AML-193 (cell line): Measurements from ENCODE around the gene SSBP4.
"Not testable (repeated sequence)": the region's sequence is repeated elsewhere in the genome, so short reads cannot be mapped to it uniquely, and the experiment has no call there.

Source experiments
- DNase-seq, 2 experiments: peaks; one replicate each; lab custom pipeline; 2025; lab: John Stamatoyannopoulos, UW

The SSBP4 gene

GRCh38 chr19:18393836-18394235 is 25.4 kb upstream of the SSBP4 start:
- no peak for DNase-seq

- DNase-seq, result no peak
Measured at GRCh38 chr19:18396471-18397241, 22.5 kb upstream of the SSBP4 start.

- DNase-seq, result peak; percentile 69 to 79
Measured at GRCh38 chr19:18397242-18398202, 21.7 kb upstream of the SSBP4 start, which contains the start of gene LRRC25. LRRC25 (minus strand) TSS chr19:18397622; CDS start chr19:18396963, 659 bp downstream.

GRCh38 chr19:18399008-18399407 is 20.2 kb upstream of the SSBP4 start:
- no peak for DNase-seq

DNA sequence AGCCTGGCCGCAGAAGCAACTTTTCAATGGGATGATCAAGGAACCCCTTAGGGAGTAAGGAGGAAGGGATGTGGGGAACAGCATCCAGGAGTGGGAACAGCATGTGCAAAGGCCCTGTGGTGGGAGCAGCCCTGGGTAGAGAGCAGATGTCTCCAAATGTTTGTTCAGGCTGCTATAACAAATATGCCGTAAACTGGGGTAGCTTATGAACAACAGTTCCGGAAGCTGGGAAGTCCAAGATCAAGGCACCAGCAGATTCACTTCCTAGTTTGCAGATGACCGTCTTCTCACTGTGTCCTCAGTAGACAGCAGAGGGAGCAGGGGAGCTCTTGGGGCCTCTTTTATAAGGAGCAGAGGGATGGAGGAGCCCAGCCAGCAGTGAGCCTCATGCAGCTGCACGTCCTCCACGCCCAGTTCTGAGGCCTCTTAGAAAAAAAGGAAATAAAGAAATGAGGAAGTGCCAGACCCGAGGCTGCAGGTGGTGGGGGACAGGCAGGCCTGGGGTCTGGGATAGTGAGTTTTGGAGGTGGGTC is 17.6 kb upstream of the SSBP4 start:
- DNase-seq, result peak; percentile 92 to 94

GRCh38 chr19:18402455-18403248 is 16.5 kb upstream of the SSBP4 start:
- not testable (repeated sequence) for DNase-seq

- DNase-seq, result not testable (repeated sequence)
Measured at GRCh38 chr19:18405754-18406153, 13.4 kb upstream of the SSBP4 start.

- DNase-seq, result no peak
Measured at GRCh38 chr19:18406749-18407148, 12.4 kb upstream of the SSBP4 start.

DNA sequence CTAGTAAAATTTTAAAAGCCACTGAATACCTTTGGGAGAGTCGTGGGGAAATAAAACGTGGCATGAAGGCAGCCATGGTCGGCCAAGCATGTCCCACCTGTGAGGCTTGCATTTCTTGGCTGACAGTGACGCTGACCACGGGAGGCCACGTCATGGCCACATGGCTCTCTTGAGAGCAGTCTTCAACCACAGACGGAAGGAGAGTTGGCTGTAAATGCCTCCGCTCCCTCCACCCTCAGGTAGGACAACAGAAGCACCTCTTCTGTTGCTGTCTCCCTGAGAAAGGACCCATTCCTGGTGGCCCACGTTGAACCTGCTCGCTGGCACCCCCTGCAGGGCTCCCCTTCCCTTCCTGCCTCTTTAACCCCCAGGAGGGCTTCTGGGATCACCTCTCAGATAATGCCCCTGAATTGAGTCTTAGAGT is 11.1 kb upstream of the SSBP4 start:
- peak; percentile 22 to 33 for DNase-seq

DNA sequence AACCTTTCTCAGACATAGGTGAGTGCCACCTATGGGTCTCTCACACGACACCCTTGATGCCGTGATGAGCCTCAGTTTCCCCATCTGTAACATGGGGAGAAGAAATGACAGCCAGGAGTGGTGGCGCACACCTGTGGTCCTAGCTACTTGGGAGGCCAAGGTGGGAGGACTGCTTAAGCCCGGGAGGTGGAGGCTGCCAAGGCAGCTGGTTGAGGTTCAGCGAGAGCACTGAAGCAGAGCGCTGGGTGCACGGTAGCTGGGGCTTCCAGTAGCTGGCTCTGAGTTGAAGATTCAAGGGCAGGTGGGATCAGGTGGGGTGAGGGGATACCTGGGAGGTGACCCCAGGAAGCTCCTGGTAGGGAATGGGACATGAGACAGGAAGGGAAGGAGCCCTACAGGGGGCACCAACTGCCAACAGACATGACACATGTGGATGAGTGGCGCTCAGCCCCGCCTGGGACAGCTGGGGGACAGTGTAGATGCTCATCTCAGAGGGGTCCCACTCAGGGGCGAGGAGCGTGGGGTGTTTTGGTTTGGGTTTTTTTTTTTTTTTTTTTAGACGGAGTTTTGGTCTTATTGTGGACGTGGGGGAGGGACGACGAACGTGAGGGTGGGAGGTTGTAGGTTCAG is 6.5 kb upstream of the SSBP4 start:
- no peak for DNase-seq

- DNase-seq, result no peak
Measured at GRCh38 chr19:18414504-18415177, 4.6 kb upstream of the SSBP4 start.

- DNase-seq, result peak; percentile 51 to 59
Measured at GRCh38 chr19:18415178-18415867, 3.9 kb upstream of the SSBP4 start.

DNA sequence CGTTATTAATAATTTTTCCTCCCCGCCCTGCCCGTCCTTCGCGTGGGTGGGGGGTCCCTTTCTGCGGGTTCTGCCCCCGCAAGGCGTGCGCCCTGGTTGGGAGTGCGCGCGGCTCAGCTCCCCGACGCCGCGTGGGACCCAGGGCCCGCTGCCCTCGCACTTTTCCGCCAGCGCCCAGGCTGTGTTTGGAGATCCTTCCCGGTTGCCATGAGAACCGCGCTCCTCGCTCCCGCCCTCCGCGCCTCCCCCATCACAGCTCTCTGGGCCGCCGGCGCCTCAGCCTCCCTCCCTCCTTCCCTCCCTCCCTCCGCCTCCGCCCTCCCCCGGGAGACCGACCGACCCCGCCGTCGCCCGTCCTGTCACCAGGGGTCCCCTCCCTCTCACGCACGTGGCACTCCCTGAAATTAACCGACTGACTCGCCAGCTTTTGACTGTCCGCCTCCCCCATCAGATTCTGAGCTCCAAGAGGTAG is 2.4 kb upstream of the SSBP4 start:
- DNase-seq, result peak; percentile 82 to 88

- DNase-seq, result peak; percentile 69 to 76
Measured at GRCh38 chr19:18417250-18418028, 1.8 kb upstream of the SSBP4 start.

DNA sequence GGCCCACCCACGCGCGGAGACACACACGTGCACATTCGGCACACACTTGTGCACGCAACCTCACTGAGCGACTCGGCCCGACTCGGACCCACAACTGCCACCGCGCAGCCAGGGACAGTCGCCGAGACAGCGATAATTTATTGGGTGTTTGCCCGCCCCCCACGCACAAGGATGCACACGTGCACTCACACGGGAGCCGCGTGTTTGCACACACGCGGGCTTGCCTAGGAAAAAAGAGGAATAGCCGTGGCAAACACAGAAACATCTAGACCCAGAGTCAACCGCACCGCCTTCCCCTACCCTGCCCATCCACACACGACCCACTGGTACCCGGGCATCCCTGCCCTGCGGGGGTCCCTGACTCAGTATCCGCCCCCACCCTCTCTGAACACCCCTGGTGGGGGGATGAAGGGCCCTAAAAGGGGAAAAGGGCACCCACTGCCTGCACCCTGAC is 1.1 kb upstream of the SSBP4 start:
- DNase-seq, result no peak

DNA sequence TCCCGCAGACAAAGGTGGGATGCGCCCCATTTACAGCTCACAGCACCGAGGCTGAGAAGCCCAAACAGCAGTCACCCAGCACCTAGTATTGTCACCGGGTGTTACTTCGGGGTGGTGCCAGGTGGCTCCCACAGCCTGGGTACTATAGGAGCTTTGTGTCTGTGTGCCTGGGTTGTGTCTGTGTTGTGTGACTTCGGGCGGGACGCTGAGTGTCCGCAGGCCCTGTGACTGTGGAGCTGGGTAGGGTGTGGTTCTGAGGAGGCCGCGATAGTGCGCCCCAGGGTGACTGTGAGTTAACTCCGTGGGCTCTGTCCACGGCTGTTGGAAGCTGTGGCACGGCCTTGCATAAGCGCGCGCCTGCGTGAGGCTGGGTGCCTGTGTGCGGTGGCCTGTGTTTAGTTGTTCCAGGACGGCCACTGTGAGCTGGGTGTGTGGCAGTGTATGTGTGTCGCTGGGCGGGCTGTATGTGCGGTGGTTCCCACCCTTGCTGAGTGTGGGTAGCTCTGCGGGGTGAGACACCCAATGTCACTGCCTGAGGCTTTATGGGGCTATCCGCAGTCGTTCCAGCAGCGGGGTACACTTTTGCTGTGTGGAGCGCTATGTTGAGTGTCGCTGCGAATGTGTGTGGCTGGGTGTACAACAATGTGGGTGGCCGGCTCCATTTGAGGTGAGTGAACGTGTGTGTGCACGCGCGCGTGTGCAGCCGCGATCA is 559 bp upstream of the SSBP4 start:
- no peak for DNase-seq

- DNase-seq, result peak in 1 of 2 experiments; percentile 9
Measured at GRCh38 chr19:18419699-18420460, 682 bp downstream of the SSBP4 start.
